ENCODE results near the gene MYH9. TPM values are rescaled to one million over a fixed set of nuclear protein-coding genes. Genes with fewer than 3 reads are reported as not detected.

Gene MYH9
- total RNA-seq, 2 experiments from 2014 or later: 112 to 223 TPM

GRCh38 chr22:36289406-36289870 lies 98.3 kb downstream of the MYH9 start:
- TF ChIP-seq EZH2phosphoT487 (IDR thresholded peaks at IDR 0.05; ENCODE audit: borderline replicate concordance, low read depth, low read length) (no peak), CTCF (conservative IDR thresholded peaks at IDR 0.05; ENCODE audit: low read length) (no peak)
- no peak overlapping the region for H3K4me3 ChIP-seq (ENCODE audit: low read depth, low read length, poor library complexity, severe bottlenecking)
- H3K4me2 ChIP-seq (ENCODE audit: low read length): no peak overlapping the region
- H3K4me1 ChIP-seq (ENCODE audit: insufficient read depth, low read length, poor library complexity, severe bottlenecking): no peaks in the 10 kb centered on the region
- DNase-seq (ENCODE audit: low spot score): no peak
- H3K9me3 ChIP-seq (ENCODE audit: low read length): no peaks in the 10 kb centered on the region
- H3K9me2 ChIP-seq (ENCODE audit: insufficient read depth, low read length): no peaks in the 10 kb centered on the region
- intact Hi-C loops (cut with micrococcal nuclease; ENCODE audit: unreplicated experiment): no loop called here
- ChIA-PET CTCF (ENCODE audit: unreplicated experiment) (no interaction called here), POLR2A (interaction anchor here (0.6 kb wide), 1 partner anchor 192 kb away, joined by 3 read pairs; no protein-coding TSS in a partner anchor)
- BruUV-seq (replicated peaks): no TSS peak
- no peak overlapping the region for H3K27ac ChIP-seq (ENCODE audit: low read depth, low read length, poor library complexity, severe bottlenecking)
- H2AFZ ChIP-seq (ENCODE audit: low read length): no peak overlapping the region
- no peaks in the 10 kb centered on the region for H4K20me1 ChIP-seq (ENCODE audit: insufficient read depth, low read length)
- H3K79me2 ChIP-seq (ENCODE audit: insufficient read depth, low read depth, low read length): no peaks in the 10 kb centered on the region
- peaks cover 85% of the 10 kb centered on the region for H3K36me3 ChIP-seq (ENCODE audit: insufficient read depth, low read length)

DNA sequence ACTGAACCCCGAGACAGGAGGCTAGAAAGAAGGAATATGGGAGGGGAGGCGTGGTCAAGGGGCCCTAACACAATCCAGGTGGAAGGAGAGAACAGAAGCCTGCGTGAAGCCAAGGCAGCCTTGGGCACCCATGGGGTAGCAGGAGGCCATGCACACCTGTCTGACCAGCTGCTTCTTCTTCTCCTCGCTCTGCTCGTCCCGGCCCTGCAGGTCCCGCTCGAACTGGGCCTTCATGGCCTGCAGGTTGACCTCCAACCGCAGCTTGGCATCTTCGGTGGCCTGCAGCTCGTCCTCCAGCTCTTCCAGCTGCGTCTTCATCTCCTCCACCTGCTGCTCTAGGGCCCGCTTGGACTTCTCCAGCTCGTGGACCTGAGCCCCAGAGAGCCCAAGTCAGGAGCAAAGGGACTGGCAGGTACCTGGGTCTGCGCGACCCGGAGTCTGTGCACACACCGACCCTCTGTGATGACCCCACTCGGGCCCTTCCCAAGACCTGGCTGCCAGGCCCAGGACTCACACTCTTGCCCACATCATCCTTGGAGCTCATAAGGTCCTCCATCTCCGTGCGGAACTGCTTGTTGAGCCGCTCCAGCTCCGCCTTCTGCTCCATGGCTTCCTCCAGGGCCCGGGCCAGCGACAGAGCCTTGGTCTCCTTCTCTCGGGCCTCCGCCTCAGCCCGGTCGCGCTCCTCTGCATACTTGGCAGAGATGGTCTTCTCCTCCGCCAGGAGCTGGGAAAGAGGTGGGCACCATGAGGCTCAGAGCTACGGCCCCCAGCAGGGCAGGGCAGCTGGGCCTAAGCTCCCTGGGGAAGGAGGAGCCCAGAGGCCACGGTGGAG lies 99.0 kb downstream of the MYH9 start:
- Histone ChIP-seq H3K9me2 (ENCODE audit: insufficient read depth, low read length) (no peaks in the 10 kb centered on the region), H3K4me3 (ENCODE audit: low read depth, low read length, poor library complexity, severe bottlenecking) (no peak overlapping the region), H3K79me2 (ENCODE audit: insufficient read depth, low read depth, low read length) (no peaks in the 10 kb centered on the region), H3K27ac (ENCODE audit: low read depth, low read length, poor library complexity, severe bottlenecking) (no peak overlapping the region), H3K4me1 (ENCODE audit: insufficient read depth, low read length, poor library complexity, severe bottlenecking) (no peaks in the 10 kb centered on the region), H3K4me2 (ENCODE audit: low read length) (no peak overlapping the region), H4K20me1 (ENCODE audit: insufficient read depth, low read length) (no peaks in the 10 kb centered on the region), H2AFZ (ENCODE audit: low read length) (no peak overlapping the region), H3K9me3 (ENCODE audit: low read length) (no peaks in the 10 kb centered on the region), H3K36me3 (ENCODE audit: insufficient read depth, low read length) (peaks cover 85% of the 10 kb centered on the region)
- intact Hi-C loops (cut with micrococcal nuclease; ENCODE audit: unreplicated experiment): no loop called here
- no peak for DNase-seq (ENCODE audit: low spot score)
- TF ChIP-seq CTCF (conservative IDR thresholded peaks at IDR 0.05; ENCODE audit: low read length) (no peak), EZH2phosphoT487 (IDR thresholded peaks at IDR 0.05; ENCODE audit: borderline replicate concordance, low read depth, low read length) (no peak)
- POLR2A ChIA-PET: interaction anchor here (0.6 kb wide), 1 partner anchor 9 kb away, joined by 7 read pairs; no protein-coding TSS in a partner anchor
- TSS peak; percentile 94 for BruUV-seq (replicated peaks)
- CTCF ChIA-PET (ENCODE audit: unreplicated experiment): no interaction called here
